GM12878 (cell line): Measurements from ENCODE around the gene FLOT1. TPM values are rescaled to one million over a fixed set of nuclear protein-coding genes. Genes with fewer than 3 reads are reported as not detected.
A peak's percentile ranks its signal among the peaks of the same experiment; 100 is the strongest.

Experiments used
- ATF2 ChIP-seq: IDR thresholded peaks from 2 replicates; pipeline ENCODE4 v1.6.1; 2012; ENCODE audit warnings: low read length, inconsistent platforms
- ELK1 ChIP-seq: IDR thresholded peaks from 2 replicates; pipeline ENCODE4 v1.6.1; 2012; ENCODE audit warnings: low read depth, low read length, improper control_type of control experiment
- GABPA ChIP-seq: IDR thresholded peaks from 2 replicates; pipeline ENCODE4 v1.6.1; 2014; ENCODE audit warnings: antibody characterized with exemption, low read depth, mild to moderate bottlenecking, inconsistent platforms
- PAX8 ChIP-seq: fragments of 450-650 bp; IDR thresholded peaks from 2 replicates; pipeline ENCODE4 v1.6.1; 2017; ENCODE audit warnings: mild to moderate bottlenecking, moderate library complexity
- YY1 ChIP-seq: IDR thresholded peaks from 2 replicates; pipeline ENCODE4 v1.6.1; 2011; ENCODE audit warnings: low read depth, mild to moderate bottlenecking, low read length
- polyA plus RNA-seq, 11 experiments: library from polyadenylated mRNA; depleted of rRNA in 4 of 11; unstranded in 6 of 11; stranded (reverse) in 5 of 11; fragments of >200 nt; fragmentation: Nextera tagmentation in 4 of 11; fragmentation: Illumina TruSeq in 1 of 11; extraction: Ambion mirVana in 4 of 11; extraction: Trizol in 1 of 11; gene quantifications; 1 replicate in 1 of 11; 2 replicates in 10 of 11; pipeline versions ENCODE4 v1.2.1 to v1.2.3, GENCODE V29; 2011 to 2016; ENCODE audit warnings: inconsistent platforms in 2 of 11, missing spikeins in 2 of 11, low read depth in 1 of 11
- total RNA-seq, 4 experiments: library from RNA; depleted of rRNA in 3 of 4; stranded (reverse); fragments of >200 nt in 3 of 4; fragmentation: Illumina TruSeq in 1 of 4; extraction: Trizol in 1 of 4; gene quantifications; 2 replicates each; pipeline versions ENCODE4 v1.2.1 to v1.2.3, GENCODE V29; 2013 to 2021
- TF ChIP-seq, protein P1 (sequence below): fragments of 450-650 bp; IDR thresholded peaks from 2 replicates; pipeline ENCODE4 v1.6.1; 2016; ENCODE audit warnings: mild to moderate bottlenecking

FLOT1 gene
- total and polyA plus RNA-seq, 10 of the 15 experiments (the other 5 are each of a cell fraction or from before 2014, with no cell fraction given), result 12.3 to 153 (median 112) TPM

DNA sequence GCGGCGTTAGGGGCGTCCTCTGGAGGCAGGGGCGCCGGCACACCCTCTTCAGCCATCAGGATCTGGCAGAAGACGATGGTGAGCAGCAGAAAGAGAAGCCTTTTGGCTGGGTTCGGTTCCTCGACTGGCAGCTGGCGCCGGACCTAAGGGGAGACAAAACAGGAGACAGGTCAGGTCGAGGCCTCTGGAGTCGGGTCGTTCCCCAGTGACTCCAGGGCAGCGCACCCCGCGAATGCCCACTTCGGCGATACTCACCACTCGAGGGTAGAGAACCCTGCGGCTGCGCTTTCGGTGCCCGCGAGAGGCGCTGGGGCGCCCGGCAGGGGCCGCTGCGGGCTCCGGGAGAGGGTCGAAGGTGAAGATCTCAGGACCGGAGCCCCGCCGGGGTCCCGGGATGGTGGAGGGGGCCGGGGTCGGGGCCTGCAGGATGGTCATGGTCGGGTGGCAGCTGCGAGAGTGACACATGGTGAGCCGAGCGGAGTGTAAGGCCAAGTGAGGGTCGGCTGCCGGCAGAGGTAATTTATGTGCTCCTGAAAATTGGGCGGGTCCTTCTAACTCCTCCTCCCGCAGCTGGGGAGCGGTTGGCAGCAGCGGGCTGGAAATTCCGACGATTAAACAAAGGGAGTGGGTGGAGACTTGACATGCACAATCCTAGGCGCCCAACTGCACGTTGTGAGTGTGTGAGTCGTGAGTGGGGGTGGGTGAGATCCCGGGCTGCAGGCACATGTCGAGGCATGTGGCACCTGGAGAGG lies 1.7 kb upstream of the FLOT1 start, which contains the start of gene IER3 (continued):
- TF ChIP-seq, protein P1, sequence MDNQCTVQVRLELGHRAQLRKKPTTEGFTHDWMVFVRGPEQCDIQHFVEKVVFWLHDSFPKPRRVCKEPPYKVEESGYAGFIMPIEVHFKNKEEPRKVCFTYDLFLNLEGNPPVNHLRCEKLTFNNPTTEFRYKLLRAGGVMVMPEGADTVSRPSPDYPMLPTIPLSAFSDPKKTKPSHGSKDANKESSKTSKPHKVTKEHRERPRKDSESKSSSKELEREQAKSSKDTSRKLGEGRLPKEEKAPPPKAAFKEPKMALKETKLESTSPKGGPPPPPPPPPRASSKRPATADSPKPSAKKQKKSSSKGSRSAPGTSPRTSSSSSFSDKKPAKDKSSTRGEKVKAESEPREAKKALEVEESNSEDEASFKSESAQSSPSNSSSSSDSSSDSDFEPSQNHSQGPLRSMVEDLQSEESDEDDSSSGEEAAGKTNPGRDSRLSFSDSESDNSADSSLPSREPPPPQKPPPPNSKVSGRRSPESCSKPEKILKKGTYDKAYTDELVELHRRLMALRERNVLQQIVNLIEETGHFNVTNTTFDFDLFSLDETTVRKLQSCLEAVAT, result peak; percentile 65
- TF ChIP-seq ATF2 (no peak), YY1 (peak; percentile 18; the same call in 1 of the 2 replicates), PAX8 (no peak), ELK1 (no peak), GABPA (no peak)
